8988T (cell line): Measurements from ENCODE around the gene TOLLIP.
"Not testable (repeated sequence)": the region's sequence is repeated elsewhere in the genome, so short reads cannot be mapped to it uniquely, and the experiment has no call there.

Experiments
- DNase-seq: peaks from one replicate; pipeline ENCODE4 v3.0.0; 2011

TOLLIP gene

DNA sequence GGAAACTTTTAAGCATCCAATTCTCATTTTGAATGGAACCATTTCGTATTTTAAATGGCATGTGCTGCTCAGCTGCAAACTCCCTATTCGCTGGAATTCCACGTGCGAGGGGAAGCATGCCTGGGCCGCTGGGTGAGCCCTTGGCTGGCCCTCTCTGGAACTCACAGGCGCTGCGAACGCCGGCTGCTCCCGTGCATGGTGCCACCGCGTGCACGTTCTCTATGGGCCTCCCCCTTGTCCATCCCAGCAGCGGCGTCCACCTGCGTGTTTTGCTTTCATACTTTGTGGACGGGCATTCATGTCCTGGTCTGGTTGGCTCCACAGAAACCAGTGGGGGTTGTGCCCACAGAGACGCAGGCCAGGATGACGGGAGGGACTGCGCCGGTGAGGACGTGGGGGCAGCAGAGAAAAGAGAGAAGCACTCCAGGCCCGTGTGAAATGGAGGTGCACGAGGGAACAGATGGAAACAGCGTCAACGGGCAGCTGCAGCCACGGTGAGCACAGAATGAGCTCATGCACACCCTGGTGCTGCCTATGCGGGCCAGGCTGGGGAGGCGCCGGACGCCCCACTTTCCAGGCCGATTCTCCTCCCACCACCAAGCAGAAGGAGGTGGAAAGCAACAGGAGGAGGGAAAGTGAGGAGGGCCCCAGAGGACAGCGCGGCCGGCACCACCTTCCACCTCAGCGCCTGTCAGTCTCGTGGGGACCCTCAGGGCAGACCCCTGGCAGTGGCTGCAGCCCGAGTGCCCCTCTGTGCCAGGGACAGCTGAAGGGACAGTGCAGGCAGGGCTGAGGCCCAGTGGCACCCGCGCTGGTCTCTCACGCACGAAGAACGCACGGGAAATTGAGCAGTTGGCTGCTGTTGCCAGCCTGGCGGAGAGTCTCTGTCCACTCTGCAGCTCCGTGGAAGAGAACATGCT lies 29.1 kb downstream of the TOLLIP start:
- no peak for DNase-seq

DNA sequence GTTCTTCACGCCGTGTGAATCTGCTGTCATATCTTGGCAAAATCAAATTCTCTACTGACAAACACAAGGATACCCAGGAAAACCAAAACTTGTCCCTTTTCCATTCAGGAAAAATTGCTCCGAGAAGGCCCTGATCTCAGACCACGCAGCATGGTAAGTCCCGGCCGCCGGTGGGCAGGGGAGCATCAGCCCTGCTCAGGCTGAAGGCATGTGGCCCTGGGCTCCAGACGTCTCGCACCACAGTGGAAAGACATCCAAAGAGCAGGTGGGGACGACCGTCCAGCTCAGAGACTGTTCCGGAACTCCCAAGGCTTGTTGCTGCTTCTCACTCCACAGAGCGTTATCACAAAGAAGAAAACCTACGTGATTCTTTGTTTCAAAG lies 29.8 kb downstream of the TOLLIP start:
- DNase-seq, result no peak

DNA sequence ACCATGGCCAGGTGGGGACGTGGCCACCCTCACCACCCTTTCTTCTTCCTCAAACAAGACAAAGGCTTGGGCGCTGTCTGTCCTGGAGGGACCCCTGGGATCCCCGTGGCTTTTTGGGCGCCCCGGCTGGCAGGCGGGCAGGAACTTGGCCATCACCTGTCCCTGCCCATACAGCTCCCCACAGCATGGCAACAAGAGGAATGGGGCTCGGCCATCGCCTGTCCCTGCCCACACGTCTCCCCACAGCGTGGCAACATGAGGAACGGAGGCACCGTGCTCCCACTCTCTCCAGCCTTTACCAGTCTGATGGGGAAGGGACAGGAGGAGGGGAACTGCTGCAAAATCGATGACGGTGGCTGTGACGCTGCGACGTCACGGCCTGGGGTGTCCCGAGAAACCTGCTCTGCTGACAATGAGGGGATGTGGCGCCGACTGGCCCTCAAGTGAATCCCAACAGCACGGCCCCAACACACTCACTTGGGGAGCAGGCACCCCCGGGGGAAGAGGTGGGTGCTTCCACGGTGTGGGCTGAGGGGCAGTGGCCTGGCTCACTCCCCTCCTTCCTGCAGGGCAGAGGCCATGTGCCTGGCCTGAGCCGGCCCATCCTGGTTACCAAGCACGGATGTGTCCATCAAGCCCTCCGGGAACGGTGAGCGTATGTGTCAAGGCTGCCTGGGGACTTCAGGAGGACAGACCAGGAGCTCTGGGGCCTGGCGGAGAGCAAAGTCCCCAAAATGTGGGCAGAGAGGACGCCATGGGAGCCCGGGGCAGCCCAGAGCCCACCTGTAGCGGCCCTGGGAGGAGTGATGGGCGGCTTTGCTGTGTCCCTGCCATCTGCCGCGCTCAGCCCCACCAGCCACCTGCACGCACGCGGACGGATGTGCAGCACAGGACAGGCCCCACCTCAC lies 30.4 kb downstream of the TOLLIP start:
- no peak for DNase-seq

DNA sequence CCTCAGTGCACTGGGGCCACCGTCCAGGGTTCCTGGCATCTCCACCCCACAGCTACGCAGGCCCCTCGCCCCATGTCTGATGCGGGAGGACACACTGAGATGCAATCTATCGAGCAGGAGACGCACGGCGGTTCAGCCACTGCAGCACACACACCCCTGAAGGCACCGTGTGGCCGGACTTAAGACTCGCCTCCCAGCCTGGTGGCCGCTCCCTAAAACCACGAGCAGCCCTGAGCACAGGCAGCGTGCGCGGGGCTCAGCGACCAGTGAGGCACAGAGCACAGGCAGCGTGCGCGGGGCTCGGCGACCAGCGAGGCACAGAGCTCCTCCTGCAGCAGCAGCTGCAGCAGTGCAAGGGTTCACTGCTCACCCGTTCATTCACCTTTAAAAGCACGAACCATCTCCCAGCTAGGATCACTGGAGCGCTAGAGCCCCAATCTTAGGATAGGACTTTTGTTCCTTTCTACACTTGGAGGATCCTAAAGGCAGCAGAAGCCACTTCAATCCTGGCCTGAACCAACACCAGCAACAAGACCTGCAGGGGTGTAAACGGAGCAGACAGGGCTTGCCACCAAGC lies 31.4 kb downstream of the TOLLIP start:
- DNase-seq, result no peak

DNA sequence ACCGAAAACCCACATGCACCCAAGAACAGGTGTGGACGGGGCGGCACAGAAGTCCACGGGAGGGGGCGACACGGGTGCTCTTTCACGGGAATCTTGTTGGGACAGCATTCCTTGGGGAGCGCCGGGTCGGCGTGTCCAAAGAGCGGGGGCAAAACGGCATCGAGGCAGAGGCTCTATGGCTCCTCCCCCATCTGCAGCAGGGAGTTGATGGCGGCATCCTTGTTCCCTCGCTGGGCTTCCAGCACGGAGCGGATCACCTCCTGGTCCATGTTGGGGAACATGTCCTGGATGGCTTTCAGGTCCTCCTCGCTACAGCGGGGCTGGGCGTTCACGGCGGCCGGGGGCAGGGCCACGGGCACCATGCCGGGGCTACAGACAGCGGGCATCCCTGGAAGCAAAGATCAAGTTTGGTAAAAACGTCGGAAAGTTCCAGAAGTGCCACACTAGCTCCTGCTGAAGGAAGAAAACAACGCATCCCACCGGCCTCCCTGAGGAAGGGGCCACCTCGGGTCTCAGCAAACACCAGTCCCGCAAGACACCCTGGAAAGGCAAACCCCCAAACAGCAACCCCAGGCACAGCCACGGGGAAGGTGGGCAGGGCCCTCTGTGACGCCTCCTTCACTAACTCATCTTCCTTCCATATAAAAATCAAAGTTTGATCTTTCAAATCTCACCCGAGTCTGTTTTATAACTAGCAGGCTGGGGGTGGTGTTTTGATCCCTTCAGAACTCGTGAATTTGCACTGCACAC lies 32.4 kb downstream of the TOLLIP start:
- no peak for DNase-seq

DNA sequence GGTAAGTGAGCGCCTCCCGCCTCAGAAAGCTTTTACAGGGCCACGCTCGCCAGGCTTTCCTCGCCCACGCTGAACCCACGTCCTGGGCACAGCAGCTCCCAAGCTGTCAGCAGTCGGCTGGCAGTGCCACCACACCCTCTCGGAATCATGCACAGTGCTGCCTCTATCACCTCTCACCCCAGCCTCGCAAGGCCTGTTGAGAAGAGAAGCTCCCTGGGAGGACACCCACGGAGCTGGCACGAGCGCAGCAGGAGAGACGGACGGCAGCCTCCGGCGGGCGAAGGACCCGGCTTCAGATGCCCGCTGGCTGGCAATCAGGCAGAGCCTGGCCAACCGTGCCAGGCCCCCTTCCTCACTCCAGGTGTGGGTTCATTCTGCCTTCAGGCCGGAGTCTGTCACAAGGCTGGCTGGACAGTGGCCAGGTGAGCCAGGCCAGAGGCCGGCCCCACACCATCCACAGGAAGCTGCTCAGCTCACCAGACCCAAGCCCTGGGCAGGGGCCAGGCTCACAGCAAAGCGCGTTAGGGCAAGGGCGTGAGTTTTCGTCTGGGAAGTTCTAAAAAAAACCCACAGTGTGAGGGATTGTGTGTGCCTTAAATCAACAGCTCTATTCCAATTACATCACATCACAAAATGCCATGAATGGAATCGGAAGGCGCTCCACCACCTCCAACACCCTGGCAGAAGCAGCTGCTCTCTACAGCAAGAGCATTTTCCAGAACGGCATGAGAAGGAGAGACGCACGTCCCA lies 33.2 kb downstream of the TOLLIP start:
- DNase-seq, result no peak

DNA sequence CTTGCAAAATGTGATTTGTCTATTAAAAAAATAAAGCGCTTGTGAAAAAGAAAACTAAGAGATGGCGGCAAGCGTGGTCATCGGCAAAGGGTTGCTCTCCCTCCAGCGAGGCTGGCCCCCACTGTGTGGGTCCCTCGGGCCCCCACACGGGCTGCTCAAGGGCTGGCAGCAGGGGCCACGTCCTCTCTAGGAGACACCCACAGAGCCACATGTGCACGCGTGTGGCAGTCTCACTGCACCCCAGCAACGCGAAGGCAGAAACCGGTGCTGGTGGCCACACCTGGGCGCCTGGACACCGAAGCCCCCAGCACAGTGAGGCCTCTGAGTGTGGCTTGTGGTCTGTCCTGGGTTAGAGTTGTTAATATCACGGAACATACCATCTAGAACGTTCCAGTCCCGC lies 34.4 kb downstream of the TOLLIP start:
- no peak for DNase-seq

DNA sequence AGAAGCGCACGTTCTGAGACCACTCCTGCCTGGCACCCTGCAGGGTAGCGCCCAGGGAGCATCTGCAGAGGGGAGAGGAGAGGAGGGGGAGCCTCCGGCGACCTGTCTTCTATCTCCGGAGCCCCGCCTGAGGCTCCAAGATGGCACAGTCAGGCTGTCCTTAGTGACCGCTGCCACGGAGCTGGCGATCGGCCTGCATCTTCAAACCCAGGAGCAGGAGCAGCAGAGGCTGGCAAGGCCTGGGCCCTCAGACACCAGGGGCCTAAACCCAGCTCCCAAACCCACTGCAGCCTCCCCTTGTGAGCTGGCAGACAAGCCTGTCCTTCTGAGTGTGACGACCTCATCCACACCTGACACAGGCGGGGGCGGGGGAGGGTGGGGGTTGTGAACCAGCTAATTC lies 34.9 kb downstream of the TOLLIP start:
- DNase-seq, result no peak

DNA sequence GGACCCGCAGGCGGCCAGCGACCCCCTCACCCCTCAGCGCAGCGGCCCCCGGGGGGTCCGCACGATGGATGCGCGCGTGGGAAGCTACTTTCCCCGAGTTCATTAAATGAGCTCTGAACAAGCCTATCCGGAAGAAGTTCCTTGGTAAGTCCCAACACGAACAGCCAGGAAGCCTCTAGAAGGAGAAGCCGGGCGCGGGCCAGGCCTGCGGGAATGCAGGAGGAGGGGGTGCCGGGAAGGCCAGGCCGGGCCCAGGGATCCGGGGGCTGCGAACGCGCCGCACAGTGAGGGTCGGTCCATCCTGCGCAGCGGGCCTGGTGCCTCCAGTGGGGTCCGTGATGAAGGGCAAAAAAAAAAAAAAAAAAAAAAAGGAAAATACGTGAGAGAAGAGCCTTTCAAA lies 36.9 kb downstream of the TOLLIP start:
- DNase-seq, result no peak

DNA sequence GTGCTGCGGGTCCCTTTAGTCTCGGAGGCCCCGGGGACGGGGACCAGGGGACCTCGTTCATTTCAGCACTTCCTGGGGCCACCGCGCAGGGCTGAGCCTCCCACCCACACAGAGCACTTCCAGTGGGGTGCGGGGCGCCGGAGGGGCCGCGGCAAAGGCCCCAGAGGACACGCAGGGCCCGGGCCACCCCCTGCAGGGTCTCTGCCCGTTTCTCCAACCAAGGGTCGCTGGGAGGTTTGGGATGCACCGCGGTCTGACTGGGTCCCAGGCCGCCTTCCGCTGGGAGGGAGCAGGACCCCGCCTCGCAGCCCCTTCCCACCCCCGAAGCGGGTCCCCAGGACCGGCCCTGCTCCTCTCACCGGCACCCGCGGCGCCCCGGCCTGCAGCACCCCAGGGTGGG lies 37.5 kb downstream of the TOLLIP start:
- DNase-seq, result no peak

DNA sequence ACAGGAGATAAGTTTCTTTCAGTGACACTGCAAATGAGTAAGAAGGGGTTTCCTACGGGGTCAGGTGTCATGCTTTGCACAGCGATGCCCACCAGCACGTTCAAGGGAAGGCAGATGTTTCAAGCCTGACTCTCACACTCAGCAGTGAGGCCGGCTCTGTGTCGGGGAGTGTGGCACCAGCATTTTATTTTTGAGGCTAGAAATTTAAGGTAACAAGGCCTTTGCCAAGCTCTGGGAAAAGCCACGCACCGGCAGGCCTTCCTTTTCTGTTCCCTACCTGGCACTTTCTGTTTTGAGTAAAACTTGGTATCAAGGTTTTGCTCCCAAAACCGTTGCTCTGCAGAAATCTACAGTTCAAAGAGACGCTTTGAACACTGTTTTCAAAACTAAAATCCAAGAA lies 38.0 kb downstream of the TOLLIP start:
- no peak for DNase-seq

DNA sequence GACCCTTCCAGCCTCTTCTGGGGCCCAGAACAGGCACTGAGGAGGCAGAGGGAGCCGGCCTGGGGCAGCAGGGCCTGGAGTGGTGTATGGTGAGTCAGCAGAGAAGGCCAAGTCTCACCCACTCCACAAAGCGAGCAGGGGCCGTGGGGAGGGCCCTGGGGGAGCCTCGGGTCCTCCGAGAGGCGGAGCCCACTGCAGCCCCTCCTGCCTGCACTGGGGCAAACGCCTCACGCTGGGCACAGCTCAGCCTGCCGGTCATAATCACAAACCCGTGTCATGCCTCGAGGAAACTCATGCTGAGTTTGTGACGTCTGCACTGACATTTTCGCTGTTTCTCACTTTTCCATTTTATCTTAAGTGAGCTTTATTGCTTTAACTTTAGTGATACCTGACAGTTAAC lies 38.4 kb downstream of the TOLLIP start:
- DNase-seq, result no peak

DNA sequence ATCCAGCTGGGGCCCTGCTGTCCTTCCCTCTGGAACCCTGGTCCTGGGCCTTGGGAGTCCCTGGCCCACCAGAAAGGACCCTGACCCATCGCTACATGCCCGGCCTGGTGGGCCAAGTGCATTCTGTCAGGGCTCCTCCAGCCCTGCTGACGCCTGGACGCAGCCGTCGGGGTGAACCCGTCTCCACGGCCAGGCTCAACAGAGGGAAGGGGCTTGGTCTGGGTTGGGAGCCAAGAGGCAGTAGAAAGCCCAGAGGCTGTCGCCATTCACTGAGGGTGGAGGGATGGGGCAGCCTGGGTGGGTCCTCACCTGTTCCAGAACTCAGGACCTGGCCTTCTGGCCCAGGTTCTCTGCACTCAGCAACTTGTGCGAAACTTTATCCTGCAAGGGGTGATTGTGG lies 39.0 kb downstream of the TOLLIP start:
- DNase-seq, result no peak

DNA sequence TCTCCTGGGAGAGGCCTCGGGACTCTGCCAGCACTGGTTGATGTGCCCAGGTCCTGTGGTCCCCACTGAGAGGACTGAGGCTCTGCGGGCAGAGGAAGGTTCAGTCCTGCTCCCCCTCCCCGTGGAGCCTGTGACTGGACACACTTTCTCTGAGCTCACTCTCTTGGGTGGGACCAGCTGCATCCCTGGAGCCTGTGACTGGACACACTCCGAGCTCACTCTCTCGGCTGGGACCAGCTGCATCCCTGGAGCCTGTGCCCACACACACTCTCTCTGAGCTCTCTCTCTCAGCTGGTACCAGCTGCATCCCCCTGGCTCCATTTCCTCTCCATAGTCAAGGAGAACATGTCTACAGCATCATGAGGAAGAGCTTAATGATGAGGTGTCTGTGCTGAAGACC lies 39.5 kb downstream of the TOLLIP start:
- no peak for DNase-seq

DNA sequence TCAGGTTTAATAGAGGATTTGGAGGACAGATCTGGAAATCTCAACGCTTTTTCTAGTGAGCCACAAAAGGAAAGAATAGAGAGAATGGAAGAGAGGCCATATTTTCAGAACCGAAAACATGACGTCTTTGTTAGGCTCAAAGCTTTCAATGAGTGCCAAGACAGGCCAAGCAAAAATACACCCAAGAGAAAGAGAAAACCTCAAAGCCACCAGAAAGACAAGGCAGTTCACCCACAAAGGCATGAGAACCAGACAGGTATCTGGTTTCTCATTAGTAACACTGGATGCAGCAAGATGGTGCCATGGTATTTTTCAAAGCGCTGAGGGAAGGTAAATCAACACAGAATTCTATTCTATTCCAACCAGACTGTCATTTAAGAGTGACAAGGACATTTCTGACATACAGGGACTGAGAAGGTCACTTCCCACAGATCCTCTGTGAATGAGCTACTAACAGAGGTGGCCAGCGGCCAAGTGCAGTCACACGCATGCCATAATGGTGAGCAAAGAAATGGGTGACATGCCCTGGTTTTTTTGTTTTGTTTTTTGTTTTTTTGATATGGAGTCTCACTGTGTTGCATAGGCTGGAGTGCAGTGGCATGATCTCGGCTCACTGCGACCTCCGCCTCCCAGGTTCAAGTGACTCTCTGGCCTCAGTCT lies 41.9 kb downstream of the TOLLIP start:
- DNase-seq, result no peak

DNA sequence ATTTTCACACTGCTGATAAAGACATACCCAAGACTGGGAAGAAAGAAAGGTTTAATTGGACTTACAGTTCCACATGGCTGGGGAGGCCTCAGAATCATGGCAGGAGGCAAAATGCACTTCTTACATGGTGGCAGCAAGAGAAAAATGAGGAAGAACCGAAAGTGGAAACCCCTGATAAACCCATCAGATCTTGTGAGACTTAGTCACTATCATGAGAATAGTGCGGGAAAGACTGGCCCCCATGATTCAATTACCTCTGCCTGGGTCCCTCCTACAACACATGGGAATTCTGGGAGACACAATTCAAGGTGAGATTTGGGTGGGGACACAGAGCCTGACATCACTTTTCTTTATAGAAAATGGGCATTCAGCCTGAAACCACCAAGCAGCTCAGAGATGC lies 42.5 kb downstream of the TOLLIP start:
- not testable (repeated sequence) for DNase-seq

DNA sequence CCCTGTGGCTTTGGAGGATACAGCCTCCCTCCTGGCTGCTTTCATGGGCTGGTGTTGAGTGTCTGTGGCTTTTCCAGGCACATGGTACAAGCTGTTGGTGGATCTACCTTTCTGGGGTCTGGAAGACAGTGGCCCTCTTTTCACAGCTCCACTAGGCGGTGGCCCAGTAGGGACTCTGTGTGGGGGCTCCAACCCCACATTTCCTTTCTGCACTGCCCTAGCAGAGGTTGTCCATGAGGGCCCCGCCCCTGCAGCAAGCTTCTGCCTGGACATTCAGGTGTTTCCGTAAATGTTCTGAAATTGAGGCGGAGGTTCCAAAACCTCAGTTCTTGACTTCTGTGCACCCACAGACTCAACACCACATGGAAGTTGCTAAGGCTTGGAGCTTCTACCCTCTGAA lies 44.0 kb downstream of the TOLLIP start:
- DNase-seq, result not testable (repeated sequence)

DNA sequence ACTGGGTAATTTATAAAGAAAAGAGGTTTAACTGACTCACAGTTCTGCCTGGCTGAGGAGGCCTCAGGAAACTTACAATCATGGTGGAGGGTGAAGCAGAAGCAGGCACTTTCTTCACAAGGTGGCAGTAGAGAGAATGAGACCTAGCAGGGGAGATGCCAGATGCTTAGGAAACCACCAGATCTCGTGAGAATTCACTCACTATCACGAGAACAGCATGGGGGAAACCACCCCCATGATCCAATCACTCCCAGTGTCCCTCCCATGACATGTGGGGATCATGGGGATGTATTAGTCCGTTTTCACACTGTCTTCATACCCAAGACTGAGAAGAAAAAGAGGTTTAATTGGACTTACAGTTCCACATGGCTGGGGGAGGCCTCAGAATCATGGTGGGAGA lies 45.0 kb downstream of the TOLLIP start:
- not testable (repeated sequence) for DNase-seq

DNA sequence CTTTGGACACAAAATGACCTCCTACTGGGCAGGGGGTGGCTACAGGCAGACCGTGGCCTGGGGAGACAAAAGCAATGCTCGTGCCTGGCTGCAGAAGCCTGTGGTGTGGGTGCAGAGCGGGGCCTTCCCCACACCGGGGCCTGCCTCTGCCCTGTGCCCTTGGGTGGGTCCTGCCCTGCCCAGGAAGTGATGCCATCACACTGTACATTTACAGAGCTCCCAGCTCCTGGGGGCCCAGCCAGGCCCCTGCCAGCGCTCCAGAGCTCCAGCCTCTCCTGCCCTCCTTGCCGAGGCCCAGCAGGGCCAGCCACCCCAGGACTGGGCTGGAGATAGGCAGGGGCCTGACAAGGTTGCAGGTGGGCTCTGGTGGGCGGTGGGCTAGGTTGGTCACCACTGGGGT lies 46.4 kb downstream of the TOLLIP start:
- no peak for DNase-seq

DNA sequence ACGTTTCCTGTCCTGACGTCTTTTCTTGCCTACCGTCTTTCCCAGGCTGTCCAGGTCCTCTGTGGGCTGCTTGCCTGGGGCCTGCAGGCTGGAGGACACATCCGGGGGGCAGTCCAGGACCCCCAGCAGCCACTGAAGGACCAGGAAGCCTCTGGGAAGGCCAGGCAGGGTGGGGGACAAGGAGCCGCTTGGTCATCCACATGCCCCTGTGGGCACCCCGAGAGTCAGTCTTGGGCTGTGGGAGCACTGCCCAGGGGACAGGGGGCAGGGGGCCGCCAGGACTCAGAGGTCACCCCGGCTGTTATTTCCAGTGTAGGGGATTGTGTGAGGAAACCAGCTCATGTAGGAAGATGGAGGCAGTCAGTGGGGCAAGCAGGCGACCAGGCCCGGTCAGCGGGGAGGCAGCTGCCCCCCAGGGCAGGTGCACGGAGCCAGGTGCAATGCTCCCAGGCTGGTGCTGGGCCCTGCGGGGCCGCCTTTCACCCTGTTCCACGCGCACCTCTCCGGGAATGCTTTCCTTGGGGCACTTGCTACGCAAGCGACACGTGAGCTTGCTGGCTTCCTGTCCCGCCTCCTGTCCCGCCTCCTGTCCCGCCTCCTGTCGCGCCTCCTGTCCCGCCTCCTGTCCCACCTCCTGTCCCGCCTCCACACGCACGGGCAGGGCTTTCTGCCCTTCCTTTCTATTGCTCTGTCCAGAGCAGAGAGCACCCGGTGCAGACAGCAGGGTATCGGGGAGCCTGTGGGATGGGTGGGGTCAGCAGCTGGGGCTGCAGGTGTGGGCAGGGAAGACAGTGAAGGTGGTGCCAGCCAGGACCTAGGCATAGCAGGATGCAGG lies 47.0 kb downstream of the TOLLIP start:
- peak; percentile 86 for DNase-seq
